BLaER1 (cell line): ENCODE measurements around the gene PAPSS2.

ENCODE experiments used
- H3K27ac ChIP-seq: shearing (Covaris generic); formaldehyde crosslinking; 2 replicates; pipeline ENCODE4 v1.8.1; 2022
- H3K27me3 ChIP-seq: shearing (Covaris generic); formaldehyde crosslinking; 2 replicates; pipeline ENCODE4 v1.8.1; 2022
- H3K36me3 ChIP-seq: shearing (Covaris generic); formaldehyde crosslinking; 2 replicates; pipeline ENCODE4 v1.8.1; 2022
- H3K4me1 ChIP-seq: shearing (Covaris generic); formaldehyde crosslinking; 2 replicates; pipeline ENCODE4 v1.8.1; 2022
- H3K4me2 ChIP-seq: shearing (Covaris generic); formaldehyde crosslinking; 2 replicates; pipeline ENCODE4 v1.8.1; 2022
- H3K4me3 ChIP-seq: shearing (Covaris generic); formaldehyde crosslinking; 2 replicates; pipeline ENCODE4 v1.8.1; 2022
- H3K9ac ChIP-seq: shearing (Covaris generic); formaldehyde crosslinking; 2 replicates; pipeline ENCODE4 v1.8.1; 2022
- H3K9me3 ChIP-seq: shearing (Covaris generic); formaldehyde crosslinking; 2 replicates; pipeline ENCODE4 v1.8.1; 2022
- H4K20me1 ChIP-seq: shearing (Covaris generic); formaldehyde crosslinking; 2 replicates; pipeline ENCODE4 v1.8.1; 2022
- Cebpa-rat ChIP-seq: shearing (Covaris generic); IDR thresholded peaks from 2 replicates; pipeline ENCODE4 v1.8.1; 2022

The PAPSS2 gene

DNA sequence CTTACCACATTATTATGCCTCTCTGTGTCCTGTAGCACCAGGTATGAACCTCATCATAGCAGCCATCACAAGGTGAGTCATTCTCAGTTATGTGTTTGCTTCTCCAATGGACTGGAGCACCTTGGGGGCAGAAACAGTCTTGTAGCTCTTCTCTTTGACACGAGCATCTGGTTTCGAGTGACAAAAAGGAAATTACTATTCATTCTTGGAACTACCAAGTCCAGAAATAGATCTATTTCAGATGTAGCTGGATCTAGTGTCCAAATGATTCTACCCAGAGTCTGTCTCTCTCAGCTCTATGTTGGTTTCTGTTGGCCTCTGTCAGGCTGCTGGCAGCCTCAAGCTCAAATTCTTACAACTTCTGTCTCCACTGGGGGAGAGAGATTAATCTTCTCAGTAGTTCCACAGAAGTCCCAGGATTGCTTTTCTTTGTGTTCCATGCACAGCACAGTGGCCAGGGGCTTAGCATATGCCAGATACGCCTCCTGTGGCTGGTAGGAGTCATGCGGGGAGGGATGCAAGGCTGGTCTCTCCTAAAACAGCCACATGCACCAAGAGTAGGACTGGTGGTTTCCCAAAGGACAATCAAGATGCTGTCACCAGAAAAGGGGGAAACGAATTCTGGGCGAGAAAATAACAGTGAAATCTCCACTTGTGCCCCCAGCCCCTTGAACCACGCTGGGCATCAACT lies 37.2 kb upstream of the PAPSS2 start:
- no peaks in the 10 kb centered on the region for H3K4me1 ChIP-seq
- H3K4me2 ChIP-seq = no peak overlapping the region
- no peak overlapping the region for H3K9ac ChIP-seq
- no peak overlapping the region for H3K27ac ChIP-seq
- H3K4me3 ChIP-seq = no peak overlapping the region
- no peaks in the 10 kb centered on the region for H3K36me3 ChIP-seq
- no peaks in the 10 kb centered on the region for H3K27me3 ChIP-seq
- H4K20me1 ChIP-seq = no peaks in the 10 kb centered on the region
- no peaks in the 10 kb centered on the region for H3K9me3 ChIP-seq
- TF ChIP-seq Cebpa-rat = no peak

GRCh38 chr10:87623191-87623590 lies 36.5 kb upstream of the PAPSS2 start:
- H3K4me1 ChIP-seq = no peaks in the 10 kb centered on the region
- H3K9me3 ChIP-seq = no peaks in the 10 kb centered on the region
- TF ChIP-seq Cebpa-rat = no peak
- no peak overlapping the region for H3K27ac ChIP-seq
- H3K9ac ChIP-seq = no peak overlapping the region
- no peak overlapping the region for H3K4me2 ChIP-seq
- no peaks in the 10 kb centered on the region for H3K36me3 ChIP-seq
- H4K20me1 ChIP-seq = no peaks in the 10 kb centered on the region
- H3K4me3 ChIP-seq = no peak overlapping the region
- no peaks in the 10 kb centered on the region for H3K27me3 ChIP-seq

DNA sequence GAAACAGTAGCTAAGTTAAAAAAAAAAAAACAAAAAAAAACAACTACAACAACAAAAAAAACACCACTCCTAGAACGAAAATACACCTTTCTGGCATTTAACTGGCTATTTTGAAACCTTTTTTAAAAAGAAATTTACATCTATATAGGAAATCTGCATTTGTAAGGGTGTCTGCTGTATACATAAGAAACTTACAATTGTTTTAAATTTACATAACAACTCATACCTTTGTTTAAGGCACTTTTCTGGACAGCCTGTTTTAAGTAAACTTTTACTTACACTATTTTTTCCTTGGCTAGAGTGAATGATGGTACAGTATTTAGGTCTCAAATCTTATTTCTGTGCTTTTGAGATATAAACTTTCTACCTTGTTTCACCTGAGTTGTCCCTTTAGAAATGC lies 34.0 kb upstream of the PAPSS2 start:
- H4K20me1 ChIP-seq = no peaks in the 10 kb centered on the region
- no peak overlapping the region for H3K27ac ChIP-seq
- no peak overlapping the region for H3K9ac ChIP-seq
- no peak overlapping the region for H3K4me3 ChIP-seq
- no peaks in the 10 kb centered on the region for H3K9me3 ChIP-seq
- H3K4me1 ChIP-seq = no peaks in the 10 kb centered on the region
- no peaks in the 10 kb centered on the region for H3K27me3 ChIP-seq
- no peak for TF ChIP-seq Cebpa-rat
- H3K4me2 ChIP-seq = no peak overlapping the region
- no peaks in the 10 kb centered on the region for H3K36me3 ChIP-seq

DNA sequence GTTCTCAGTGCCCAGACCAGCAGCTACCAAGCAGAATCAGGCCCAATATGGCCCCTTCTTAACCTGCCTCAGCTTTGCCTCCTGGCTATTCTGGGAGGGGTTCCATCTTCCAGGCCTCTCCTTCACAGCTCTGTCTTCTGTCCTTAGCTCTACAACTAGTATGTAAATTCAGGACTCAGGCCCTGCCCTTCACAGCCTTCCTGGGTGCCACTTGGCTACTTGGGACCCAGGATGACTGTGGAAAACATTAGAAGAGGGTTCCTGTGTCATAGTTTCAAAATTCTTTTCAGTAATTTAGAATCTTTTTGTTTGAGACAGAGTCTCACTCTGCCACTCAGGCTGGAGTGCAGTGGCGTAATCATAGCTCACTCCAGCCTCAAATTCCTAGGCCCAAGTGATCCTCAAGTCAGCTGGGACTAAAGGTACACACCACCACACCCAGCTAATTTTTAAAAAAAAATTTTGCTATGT lies 33.2 kb upstream of the PAPSS2 start:
- Histone ChIP-seq H3K27ac (no peak overlapping the region), H3K9ac (no peak overlapping the region)

GRCh38 chr10:87630171-87630570 lies 29.5 kb upstream of the PAPSS2 start:
- Histone ChIP-seq H3K27ac (no peak overlapping the region), H3K4me2 (no peak overlapping the region), H3K4me3 (no peak overlapping the region), H3K36me3 (no peaks in the 10 kb centered on the region), H3K9me3 (no peaks in the 10 kb centered on the region), H4K20me1 (no peaks in the 10 kb centered on the region), H3K27me3 (no peaks in the 10 kb centered on the region), H3K4me1 (no peaks in the 10 kb centered on the region), H3K9ac (no peak overlapping the region)
- no peak for TF ChIP-seq Cebpa-rat

More for the DNA sequence above, 33.2 kb upstream of the PAPSS2 start:
- Histone ChIP-seq H4K20me1 (no peaks in the 10 kb centered on the region), H3K27me3 (no peaks in the 10 kb centered on the region), H3K9me3 (no peaks in the 10 kb centered on the region), H3K36me3 (no peaks in the 10 kb centered on the region), H3K4me3 (no peak overlapping the region), H3K4me1 (no peaks in the 10 kb centered on the region), H3K4me2 (no peak overlapping the region)
- TF ChIP-seq Cebpa-rat = no peak

- Histone ChIP-seq H3K27ac (no peak overlapping the region), H3K27me3 (no peaks in the 10 kb centered on the region), H3K4me1 (no peaks in the 10 kb centered on the region), H3K4me2 (no peak overlapping the region), H4K20me1 (no peaks in the 10 kb centered on the region), H3K4me3 (no peak overlapping the region), H3K36me3 (no peaks in the 10 kb centered on the region), H3K9ac (no peak overlapping the region), H3K9me3 (no peaks in the 10 kb centered on the region; the same call in 1 of the 2 replicates)
- TF ChIP-seq Cebpa-rat = no peak
Measured at GRCh38 chr10:87632454-87632853, 27.2 kb upstream of the PAPSS2 start.

DNA sequence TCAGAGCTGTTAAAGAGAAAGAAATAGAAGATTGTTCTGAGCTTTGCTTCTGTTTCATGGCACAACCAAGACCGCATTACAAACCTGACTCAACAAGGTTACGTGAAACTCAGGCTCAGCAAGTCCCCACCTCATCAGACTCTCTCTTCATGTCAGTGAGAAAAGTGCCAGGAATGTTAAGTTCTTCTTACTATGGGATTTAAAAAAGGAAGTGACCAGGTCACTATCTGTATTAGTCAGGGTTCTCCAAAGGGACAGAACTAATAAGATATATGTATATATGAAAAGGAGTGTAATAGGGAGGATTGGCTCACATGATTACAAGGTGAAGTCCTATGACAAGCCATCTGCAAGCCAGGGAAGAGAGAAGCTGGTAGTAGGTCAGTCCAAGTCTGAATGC lies 25.4 kb upstream of the PAPSS2 start:
- Histone ChIP-seq H3K4me1 (no peaks in the 10 kb centered on the region), H3K27ac (no peak overlapping the region), H3K4me2 (no peak overlapping the region), H4K20me1 (no peaks in the 10 kb centered on the region), H3K36me3 (no peaks in the 10 kb centered on the region), H3K27me3 (no peaks in the 10 kb centered on the region), H3K9ac (no peak overlapping the region), H3K9me3 (no peaks in the 10 kb centered on the region; the same call in 1 of the 2 replicates), H3K4me3 (no peak overlapping the region)
- TF ChIP-seq Cebpa-rat = no peak

DNA sequence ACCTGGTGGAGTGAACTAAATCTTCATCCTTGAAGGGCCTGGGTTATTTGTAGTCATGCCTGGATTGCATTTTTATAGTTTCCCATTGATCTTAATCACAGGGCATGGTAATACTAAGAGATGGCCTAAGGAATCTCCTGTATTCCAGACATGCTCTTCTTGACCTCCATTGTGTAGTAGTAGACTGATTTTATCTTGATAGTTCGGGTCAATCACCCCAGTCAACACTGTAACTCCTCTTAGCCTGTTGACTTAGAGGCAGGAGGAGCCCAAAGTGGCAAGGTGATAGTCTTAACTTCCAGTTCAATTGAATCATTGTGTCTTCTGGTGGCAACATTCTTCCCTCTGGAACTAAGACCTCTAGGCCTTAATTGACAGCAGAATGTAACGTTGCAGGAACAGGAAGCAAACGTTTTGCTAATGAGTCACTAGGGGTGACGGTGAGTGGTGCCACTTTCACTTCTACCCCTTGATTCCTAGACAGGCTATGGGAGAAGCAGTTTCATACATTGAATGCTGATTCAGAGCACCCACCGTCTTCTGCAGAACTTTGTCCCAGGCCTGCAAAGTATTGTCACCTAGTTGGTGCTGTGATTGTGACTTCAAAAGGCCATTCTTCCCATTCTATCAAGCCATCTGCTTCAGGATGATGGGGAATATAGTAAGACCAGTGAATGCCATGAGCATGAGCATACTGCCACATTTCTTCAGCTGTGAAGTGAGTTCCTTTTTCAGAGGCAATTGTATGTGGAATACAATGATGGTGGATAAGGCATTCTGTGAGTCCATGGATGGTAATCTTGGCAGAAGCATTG lies 24.0 kb upstream of the PAPSS2 start:
- Histone ChIP-seq H3K4me3 (no peak overlapping the region), H3K9me3 (no peaks in the 10 kb centered on the region; the same call in 1 of the 2 replicates), H3K4me2 (no peak overlapping the region), H3K4me1 (no peaks in the 10 kb centered on the region), H3K9ac (no peak overlapping the region), H3K36me3 (no peaks in the 10 kb centered on the region), H4K20me1 (no peaks in the 10 kb centered on the region), H3K27me3 (no peaks in the 10 kb centered on the region), H3K27ac (no peak overlapping the region)
- no peak for TF ChIP-seq Cebpa-rat

DNA sequence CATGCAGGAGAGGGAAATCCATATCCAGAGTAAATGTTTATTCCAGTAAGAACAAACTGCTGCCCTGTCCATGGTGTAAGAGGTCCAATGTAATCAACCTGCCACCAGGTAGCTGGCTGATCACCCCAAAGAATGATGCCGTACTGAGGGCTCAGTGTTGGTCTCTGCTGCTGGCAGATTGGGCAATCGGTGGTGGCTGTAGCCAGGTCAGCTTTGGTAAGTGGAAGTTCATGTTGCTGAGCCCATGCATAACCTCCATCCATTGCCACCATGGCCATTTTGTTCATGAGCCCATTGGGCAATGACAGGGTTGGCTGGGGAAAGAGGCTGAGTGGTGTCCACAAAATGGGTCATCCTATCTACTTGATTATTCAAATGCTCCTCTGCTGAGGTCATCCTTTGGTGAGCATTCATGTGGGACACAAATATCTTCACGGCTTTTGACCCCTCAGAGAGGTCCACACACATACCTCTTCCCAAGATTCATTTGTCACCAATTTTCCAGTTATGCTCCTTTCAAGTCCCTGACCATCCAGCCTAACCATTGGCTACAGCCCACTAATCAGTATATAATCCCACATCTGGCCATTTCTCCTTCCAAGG lies 23.3 kb upstream of the PAPSS2 start:
- H3K27ac ChIP-seq = no peak overlapping the region
- no peak overlapping the region for H3K4me2 ChIP-seq
- H4K20me1 ChIP-seq = no peaks in the 10 kb centered on the region
- H3K36me3 ChIP-seq = no peaks in the 10 kb centered on the region
- no peaks in the 10 kb centered on the region for H3K4me1 ChIP-seq
- no peak for TF ChIP-seq Cebpa-rat
- no peak overlapping the region for H3K4me3 ChIP-seq
- no peaks in the 10 kb centered on the region for H3K27me3 ChIP-seq
- no peak overlapping the region for H3K9ac ChIP-seq
- H3K9me3 ChIP-seq = no peaks in the 10 kb centered on the region; the same call in 1 of the 2 replicates

- no peak overlapping the region for H3K27ac ChIP-seq
- TF ChIP-seq Cebpa-rat = no peak
- H3K9ac ChIP-seq = no peak overlapping the region
- no peaks in the 10 kb centered on the region for H3K36me3 ChIP-seq
- H3K4me1 ChIP-seq = no peaks in the 10 kb centered on the region
- H3K9me3 ChIP-seq = no peaks in the 10 kb centered on the region; the same call in 1 of the 2 replicates
- no peaks in the 10 kb centered on the region for H4K20me1 ChIP-seq
- H3K4me3 ChIP-seq = no peak overlapping the region
- H3K4me2 ChIP-seq = no peak overlapping the region
- H3K27me3 ChIP-seq = no peaks in the 10 kb centered on the region
Measured at GRCh38 chr10:87639493-87639892, 20.2 kb upstream of the PAPSS2 start.
